Smooth muscle cell of the coronary artery (primary cell): ENCODE results near the gene KRTAP22-2. TPM values are rescaled to one million over a fixed set of nuclear protein-coding genes. Genes with fewer than 3 reads are reported as not detected.

Experiments used
- total RNA-seq: library from RNA; depleted of rRNA; stranded (reverse); fragments of >200 nt; gene quantifications from 2 replicates; pipeline ENCODE4 v1.2.3, GENCODE V29; 2014; ENCODE audit warnings: low replicate concordance

The KRTAP22-2 gene
- not detected in 2 replicates for total RNA-seq

DNA sequence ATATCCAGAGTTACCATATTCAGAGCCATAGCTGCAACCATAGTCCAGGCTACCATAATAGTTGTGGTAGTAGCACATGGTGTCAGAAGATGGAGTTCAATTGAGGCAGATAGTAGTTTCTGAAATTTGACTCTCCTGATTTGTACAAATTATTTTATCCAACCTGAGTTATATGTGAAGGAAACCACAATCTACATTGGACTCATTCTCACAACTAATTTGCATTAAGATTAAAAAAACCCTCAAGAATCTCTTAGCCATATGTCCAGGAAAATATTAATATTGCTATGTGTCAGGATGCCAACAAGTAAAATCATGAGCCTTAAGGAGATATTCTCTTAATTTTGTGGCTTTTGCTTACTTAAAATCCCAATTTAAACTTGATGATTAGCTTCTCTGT, at the start of gene KRTAP22-2:
Gene KRTAP22-2 (minus strand): TSS at position 101 of the 400 bp plus-strand sequence.

DNA sequence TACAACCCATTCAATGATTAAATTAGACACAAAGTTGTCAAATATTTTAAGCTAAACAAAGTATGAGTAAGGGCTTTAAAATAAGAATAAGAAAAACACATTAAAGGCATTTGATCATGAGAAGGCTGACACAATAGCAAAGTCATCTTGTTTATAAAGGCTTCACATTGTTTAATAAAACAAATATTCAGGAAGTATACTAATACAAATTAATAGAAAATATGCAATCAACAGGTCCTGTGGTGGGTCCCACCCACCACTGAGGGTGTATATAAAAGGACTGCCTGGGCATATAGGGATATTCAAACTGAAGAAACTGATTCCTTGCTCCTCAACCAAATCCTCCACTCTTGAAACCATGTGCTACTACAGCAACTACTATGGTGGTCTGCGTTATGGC, 44.7 kb upstream of the KRTAP22-2 start, which contains the start of gene KRTAP20-2:
Gene KRTAP20-2 (plus strand): TSS at position 301 of the 400 bp plus-strand sequence. CDS start 58 bp downstream, at position 359.

DNA sequence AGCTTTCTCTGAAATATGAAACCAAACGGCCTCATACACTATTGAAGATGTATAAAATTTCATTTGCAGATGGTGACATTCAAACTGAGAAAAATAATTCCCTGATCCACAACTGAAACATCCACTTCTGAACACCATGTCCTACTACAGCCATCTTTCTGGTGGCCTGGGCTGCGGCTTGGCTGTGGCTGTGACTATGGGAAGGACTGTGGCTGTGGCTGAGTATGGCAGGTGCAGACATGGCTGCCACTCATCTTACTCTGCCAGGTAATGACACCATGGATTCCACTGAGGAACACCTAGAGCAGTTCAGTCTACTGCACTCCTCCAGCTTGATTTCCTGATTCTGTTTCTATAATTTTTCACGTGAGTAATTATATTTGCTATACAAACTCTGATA, 30.3 kb upstream of the KRTAP22-2 start, which contains the start of gene KRTAP20-4:
Gene KRTAP20-4 (plus strand): TSS at position 106 of the 400 bp plus-strand sequence.

GRCh38 chr21:30616125-30616524, 25.9 kb upstream of the KRTAP22-2 start, which contains the start of gene KRTAP20-1:
Gene KRTAP20-1 (plus strand): TSS chr21:30616425. CDS start chr21:30616455, 30 bp downstream.

GRCh38 chr21:30613836-30614235, 23.6 kb upstream of the KRTAP22-2 start, which contains the start of gene KRTAP6-1:
Gene KRTAP6-1 (minus strand): TSS chr21:30613930. CDS start chr21:30613904, 26 bp downstream.

DNA sequence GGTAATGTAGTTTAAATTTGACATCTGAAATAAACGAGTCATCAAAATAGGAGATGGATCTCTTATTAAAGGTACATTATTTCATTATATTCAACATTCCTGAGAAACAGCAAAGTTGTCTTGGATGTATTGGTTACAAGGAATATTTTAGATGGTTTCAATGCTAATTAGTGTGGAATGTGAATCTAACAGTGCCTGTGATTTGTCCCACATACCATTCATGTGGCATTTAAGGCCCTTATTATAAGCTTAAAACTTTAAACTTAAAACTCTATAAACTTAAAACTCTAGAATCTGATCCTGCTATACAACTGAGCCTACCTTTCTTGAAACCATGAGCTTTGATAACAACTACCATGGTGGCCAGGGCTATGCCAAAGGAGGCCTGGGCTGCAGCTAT, 10.6 kb upstream of the KRTAP22-2 start, which contains the start of gene KRTAP22-1:
Gene KRTAP22-1 (plus strand): TSS at position 301 of the 400 bp plus-strand sequence.

GRCh38 chr21:30598802-30599201, 8.6 kb upstream of the KRTAP22-2 start, which contains the start of gene KRTAP6-2:
Gene KRTAP6-2 (minus strand): TSS chr21:30598902. CDS start chr21:30598874, 28 bp downstream.

DNA sequence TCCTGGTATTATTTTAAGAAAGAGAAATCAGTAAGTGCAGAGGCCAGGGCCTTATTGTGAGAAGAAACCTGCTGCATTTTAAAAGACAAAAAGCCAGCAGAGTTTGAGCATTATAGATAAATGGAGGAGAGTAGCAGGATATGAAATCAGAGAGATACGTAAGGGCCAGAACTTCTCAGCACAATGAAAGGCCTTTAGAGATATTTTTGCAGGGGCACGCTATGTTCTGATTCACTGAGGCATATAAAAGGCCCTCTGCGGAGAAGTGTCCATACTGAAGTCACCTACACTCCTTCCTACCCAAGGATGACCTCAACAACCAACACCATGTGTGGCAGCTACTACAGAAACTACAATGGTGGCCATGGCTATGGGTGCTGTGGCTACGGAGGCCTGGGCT, 1.9 kb upstream of the KRTAP22-2 start, which contains the start of gene KRTAP6-3:
Gene KRTAP6-3 (plus strand): TSS at position 301 of the 400 bp plus-strand sequence. CDS start 6 bp downstream, at position 307.

DNA sequence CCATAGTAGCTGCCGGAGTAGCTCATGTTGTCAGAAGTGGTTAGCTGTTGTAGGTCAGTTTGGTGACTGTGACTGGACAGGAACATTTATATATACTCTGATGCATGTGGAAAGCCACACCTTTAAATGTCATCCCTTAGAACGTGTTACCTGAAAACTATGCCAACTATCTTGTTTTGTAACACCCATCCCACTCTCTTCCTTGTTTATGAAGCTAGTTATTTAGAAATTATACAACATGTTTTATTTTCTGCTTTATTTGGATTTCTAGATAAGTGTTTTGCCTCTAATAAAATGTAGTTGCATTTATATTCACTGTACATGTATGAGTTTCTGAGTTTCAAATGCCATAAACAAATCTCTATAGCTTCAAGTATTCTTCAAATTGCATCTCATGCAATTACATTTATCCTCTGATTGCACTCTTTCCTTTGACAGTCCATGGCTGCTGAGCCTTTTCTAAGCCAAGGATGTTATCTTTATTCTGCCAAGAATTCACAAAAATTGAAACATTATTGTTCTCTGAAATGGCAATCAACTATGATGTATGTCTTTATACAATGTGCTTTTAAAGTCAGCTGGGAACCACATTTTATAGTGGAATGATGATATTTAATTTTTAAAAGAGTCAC, 28.8 kb downstream of the KRTAP22-2 start, which contains the start of gene KRTAP19-7:
Gene KRTAP19-7 (minus strand): TSS at position 51 of the 632 bp plus-strand sequence. CDS start 25 bp downstream, at position 26.

DNA sequence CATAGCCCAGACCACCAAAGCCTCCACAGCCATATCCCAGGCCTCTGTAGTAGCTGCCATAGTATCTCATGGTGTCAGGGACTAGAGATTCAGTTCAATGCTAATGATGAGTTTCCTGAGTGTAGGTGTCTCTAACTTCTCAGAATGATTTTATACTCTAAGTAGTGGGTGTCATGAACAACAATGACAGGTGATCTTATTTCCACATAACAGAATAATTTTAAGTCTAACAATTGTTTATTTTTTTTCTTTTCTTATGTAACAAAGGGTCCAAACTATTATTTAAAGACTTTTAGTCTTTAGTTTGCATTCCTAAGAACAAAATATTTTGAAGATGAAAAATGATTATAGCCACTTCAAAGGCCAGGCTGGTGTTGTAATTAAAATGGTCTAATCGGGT, 48.4 kb downstream of the KRTAP22-2 start, which contains the start of gene KRTAP19-6:
Gene KRTAP19-6 (minus strand): TSS at position 101 of the 400 bp plus-strand sequence. CDS start 31 bp downstream, at position 70.

Other genes with a start within 250 kb of the KRTAP22-2 start
- not detected in 2 replicates for gene KRTAP23-1, start 241.8 kb downstream of the KRTAP22-2 start, total RNA-seq
- not detected in 2 replicates for gene KRTAP13-2, start 218.1 kb downstream of the KRTAP22-2 start, total RNA-seq
- gene KRTAP13-1, start 194.4 kb downstream of the KRTAP22-2 start, total RNA-seq: not detected in 2 replicates
- gene KRTAP13-3, start 164.5 kb downstream of the KRTAP22-2 start, total RNA-seq: not detected in 2 replicates
- gene KRTAP13-4, start 160.2 kb downstream of the KRTAP22-2 start, total RNA-seq: not detected in 2 replicates
- gene KRTAP15-1, start 150.1 kb downstream of the KRTAP22-2 start, total RNA-seq: not detected in 2 replicates
- gene KRTAP19-1, start 110.0 kb downstream of the KRTAP22-2 start, total RNA-seq: not detected in 2 replicates
- gene KRTAP19-2, start 103.0 kb downstream of the KRTAP22-2 start, total RNA-seq: not detected in 2 replicates
- gene KRTAP19-3, start 98.4 kb downstream of the KRTAP22-2 start, total RNA-seq: not detected in 2 replicates
- gene KRTAP19-4, start 93.2 kb downstream of the KRTAP22-2 start, total RNA-seq: not detected in 2 replicates
- gene KRTAP19-5, start 88.3 kb downstream of the KRTAP22-2 start, total RNA-seq: not detected in 2 replicates
- gene KRTAP19-6, start 48.5 kb downstream of the KRTAP22-2 start, total RNA-seq: not detected in 2 replicates
- not detected in 2 replicates for gene KRTAP19-7, start 29.1 kb downstream of the KRTAP22-2 start, total RNA-seq
- not detected in 2 replicates for gene KRTAP6-3, start 2.0 kb upstream of the KRTAP22-2 start, total RNA-seq
- gene KRTAP6-2, start 8.5 kb upstream of the KRTAP22-2 start, total RNA-seq: not detected in 2 replicates
- not detected in 2 replicates for gene KRTAP22-1, start 10.7 kb upstream of the KRTAP22-2 start, total RNA-seq
- not detected in 2 replicates for gene KRTAP6-1, start 23.5 kb upstream of the KRTAP22-2 start, total RNA-seq
- not detected in 2 replicates for gene KRTAP20-1, start 26.0 kb upstream of the KRTAP22-2 start, total RNA-seq
- gene KRTAP20-4, start 30.2 kb upstream of the KRTAP22-2 start, total RNA-seq: not detected in 2 replicates
- not detected in 2 replicates for gene KRTAP20-2, start 44.8 kb upstream of the KRTAP22-2 start, total RNA-seq
- not detected in 2 replicates for gene KRTAP20-3, start 52.5 kb upstream of the KRTAP22-2 start, total RNA-seq
- gene KRTAP21-3, start 128.4 kb upstream of the KRTAP22-2 start, total RNA-seq: not detected in 2 replicates
- not detected in 2 replicates for gene KRTAP21-2, start 156.9 kb upstream of the KRTAP22-2 start, total RNA-seq
- not detected in 2 replicates for gene KRTAP21-1, start 165.0 kb upstream of the KRTAP22-2 start, total RNA-seq
- gene KRTAP8-1, start 222.9 kb upstream of the KRTAP22-2 start, total RNA-seq: not detected in 2 replicates
- not detected in 2 replicates for gene KRTAP7-1, start 239.4 kb upstream of the KRTAP22-2 start, total RNA-seq